PC-3 (cell line): Measurements from ENCODE around the gene EFTUD2.

ENCODE experiments used
- CTCF ChIP-seq: fragments of 300-600 bp; sonication (generic); conservative IDR thresholded peaks from 2 replicates; pipeline ENCODE4 v1.5.1; 2017; ENCODE audit warnings: antibody characterized with exemption, low read depth, mild to moderate bottlenecking, low read length
- EZH2 ChIP-seq: fragments of 300-600 bp; sonication (generic); IDR thresholded peaks from one replicate; pipeline ENCODE4 v1.6.1; 2017; ENCODE audit warnings: antibody characterized with exemption, mild to moderate bottlenecking, low read length; ENCODE audit not compliant: unreplicated experiment
- EZH2phosphoT487 ChIP-seq: fragments of 300-600 bp; sonication (generic); IDR thresholded peaks from 2 replicates; pipeline ENCODE4 v1.6.1; 2018; ENCODE audit warnings: mild to moderate bottlenecking, antibody characterized with exemption, low read length, borderline replicate concordance

- TF ChIP-seq CTCF (no peak), EZH2phosphoT487 (no peak), EZH2 (no peak)
Measured at GRCh38 chr17:44933824-44934744, 34.8 kb upstream of the EFTUD2 start.
